Ishikawa (cell line): ENCODE data around the gene CPN2.

ENCODE experiments used
- CREB1 ChIP-seq: IDR thresholded peaks from 2 replicates; pipeline ENCODE4 v1.6.1; 2012; ENCODE audit warnings: low read depth
- EGR1 ChIP-seq: IDR thresholded peaks from 2 replicates; pipeline ENCODE4 v1.6.1; 2012
- EP300 ChIP-seq: IDR thresholded peaks from 2 replicates; pipeline ENCODE4 v1.6.1; 2012; ENCODE audit warnings: borderline replicate concordance
- NFIC ChIP-seq: IDR thresholded peaks from 2 replicates; pipeline ENCODE4 v1.6.1; 2012
- RAD21 ChIP-seq: IDR thresholded peaks from 2 replicates; pipeline ENCODE4 v1.6.1; 2012; ENCODE audit warnings: low read depth
- TCF12 ChIP-seq: IDR thresholded peaks from 2 replicates; pipeline ENCODE4 v1.6.1; 2012; ENCODE audit warnings: low read depth
- TEAD4 ChIP-seq: IDR thresholded peaks from 2 replicates; pipeline ENCODE4 v1.6.1; 2012
- YY1 ChIP-seq: IDR thresholded peaks from 2 replicates; pipeline ENCODE4 v1.6.1; 2012; ENCODE audit warnings: low read depth
- ZBTB7A ChIP-seq: IDR thresholded peaks from 2 replicates; pipeline ENCODE4 v1.6.1; 2012; ENCODE audit warnings: low read depth
- TF ChIP-seq, protein P1 (sequence below): IDR thresholded peaks from 2 replicates; pipeline ENCODE4 v1.6.1; 2012
- TF ChIP-seq, protein P2 (sequence below): IDR thresholded peaks from 2 replicates; pipeline ENCODE4 v1.6.1; 2012; ENCODE audit warnings: low read depth, mild to moderate bottlenecking
- TF ChIP-seq, protein P3 (sequence below): IDR thresholded peaks from 2 replicates; pipeline ENCODE4 v1.6.1; 2012

DNA sequence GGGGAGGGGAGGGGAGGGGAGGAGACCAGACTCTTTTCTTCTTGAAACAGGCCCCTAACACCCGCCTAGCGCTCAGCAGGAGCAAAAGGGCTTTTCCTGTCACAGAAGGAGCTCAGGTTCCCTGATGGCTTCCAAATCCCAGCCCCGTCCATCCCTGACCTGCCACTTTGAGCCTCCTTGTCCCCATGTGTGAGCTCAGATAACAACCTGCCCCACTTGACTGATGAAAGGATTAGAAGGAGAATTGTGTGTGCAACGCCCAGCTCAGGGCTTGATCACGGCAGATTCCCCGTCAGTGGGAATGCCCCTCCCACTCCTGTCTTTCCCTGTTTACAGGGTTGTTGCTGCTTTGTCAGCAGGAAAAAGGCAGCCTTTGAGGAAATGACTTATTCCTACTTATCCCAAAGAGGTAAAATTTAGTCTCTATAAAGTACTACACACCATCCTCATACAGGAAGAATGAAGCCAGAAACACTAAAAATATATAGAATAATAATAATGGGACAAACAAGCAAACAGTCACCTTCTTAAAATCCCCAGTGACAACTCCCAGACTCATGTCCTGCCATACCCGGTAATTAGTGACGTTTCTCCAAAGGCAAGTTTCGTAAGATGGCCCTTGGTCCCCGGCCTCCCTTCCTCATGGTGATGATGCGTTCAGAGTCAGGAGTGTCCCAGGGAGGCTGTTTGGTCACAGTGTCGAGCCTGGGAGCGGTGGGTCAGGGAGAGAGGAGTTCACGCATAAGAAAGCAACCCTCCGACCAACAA lies 24.5 kb upstream of the CPN2 start:
- TF ChIP-seq EP300: no peak
- TF ChIP-seq EGR1: no peak
- TF ChIP-seq RAD21: no peak
- no peak for TF ChIP-seq NFIC
- TF ChIP-seq ZBTB7A: no peak
- no peak for TF ChIP-seq YY1
- no peak for TF ChIP-seq CREB1
- TF ChIP-seq, protein P1, sequence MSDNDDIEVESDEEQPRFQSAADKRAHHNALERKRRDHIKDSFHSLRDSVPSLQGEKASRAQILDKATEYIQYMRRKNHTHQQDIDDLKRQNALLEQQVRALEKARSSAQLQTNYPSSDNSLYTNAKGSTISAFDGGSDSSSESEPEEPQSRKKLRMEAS: no peak
- TF ChIP-seq, protein P2, sequence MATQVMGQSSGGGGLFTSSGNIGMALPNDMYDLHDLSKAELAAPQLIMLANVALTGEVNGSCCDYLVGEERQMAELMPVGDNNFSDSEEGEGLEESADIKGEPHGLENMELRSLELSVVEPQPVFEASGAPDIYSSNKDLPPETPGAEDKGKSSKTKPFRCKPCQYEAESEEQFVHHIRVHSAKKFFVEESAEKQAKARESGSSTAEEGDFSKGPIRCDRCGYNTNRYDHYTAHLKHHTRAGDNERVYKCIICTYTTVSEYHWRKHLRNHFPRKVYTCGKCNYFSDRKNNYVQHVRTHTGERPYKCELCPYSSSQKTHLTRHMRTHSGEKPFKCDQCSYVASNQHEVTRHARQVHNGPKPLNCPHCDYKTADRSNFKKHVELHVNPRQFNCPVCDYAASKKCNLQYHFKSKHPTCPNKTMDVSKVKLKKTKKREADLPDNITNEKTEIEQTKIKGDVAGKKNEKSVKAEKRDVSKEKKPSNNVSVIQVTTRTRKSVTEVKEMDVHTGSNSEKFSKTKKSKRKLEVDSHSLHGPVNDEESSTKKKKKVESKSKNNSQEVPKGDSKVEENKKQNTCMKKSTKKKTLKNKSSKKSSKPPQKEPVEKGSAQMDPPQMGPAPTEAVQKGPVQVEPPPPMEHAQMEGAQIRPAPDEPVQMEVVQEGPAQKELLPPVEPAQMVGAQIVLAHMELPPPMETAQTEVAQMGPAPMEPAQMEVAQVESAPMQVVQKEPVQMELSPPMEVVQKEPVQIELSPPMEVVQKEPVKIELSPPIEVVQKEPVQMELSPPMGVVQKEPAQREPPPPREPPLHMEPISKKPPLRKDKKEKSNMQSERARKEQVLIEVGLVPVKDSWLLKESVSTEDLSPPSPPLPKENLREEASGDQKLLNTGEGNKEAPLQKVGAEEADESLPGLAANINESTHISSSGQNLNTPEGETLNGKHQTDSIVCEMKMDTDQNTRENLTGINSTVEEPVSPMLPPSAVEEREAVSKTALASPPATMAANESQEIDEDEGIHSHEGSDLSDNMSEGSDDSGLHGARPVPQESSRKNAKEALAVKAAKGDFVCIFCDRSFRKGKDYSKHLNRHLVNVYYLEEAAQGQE: no peak
- no peak for TF ChIP-seq TCF12
- TF ChIP-seq TEAD4: no peak
- TF ChIP-seq, protein P3, sequence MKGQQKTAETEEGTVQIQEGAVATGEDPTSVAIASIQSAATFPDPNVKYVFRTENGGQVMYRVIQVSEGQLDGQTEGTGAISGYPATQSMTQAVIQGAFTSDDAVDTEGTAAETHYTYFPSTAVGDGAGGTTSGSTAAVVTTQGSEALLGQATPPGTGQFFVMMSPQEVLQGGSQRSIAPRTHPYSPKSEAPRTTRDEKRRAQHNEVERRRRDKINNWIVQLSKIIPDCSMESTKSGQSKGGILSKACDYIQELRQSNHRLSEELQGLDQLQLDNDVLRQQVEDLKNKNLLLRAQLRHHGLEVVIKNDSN: no peak
